HG03280 (cell line): ENCODE results near the gene EZR.

Experiments used
- ATAC-seq: cut with Tn5 transposase; IDR thresholded peaks from one replicate; pipeline ENCODE4 v1.9.1; 2021; ENCODE audit warnings: mild to moderate bottlenecking, moderate library complexity; ENCODE audit not compliant: unreplicated experiment

EZR gene

GRCh38 chr6:158737710-158738615, 81.2 kb downstream of the EZR start:
- ATAC-seq = no peak

DNA sequence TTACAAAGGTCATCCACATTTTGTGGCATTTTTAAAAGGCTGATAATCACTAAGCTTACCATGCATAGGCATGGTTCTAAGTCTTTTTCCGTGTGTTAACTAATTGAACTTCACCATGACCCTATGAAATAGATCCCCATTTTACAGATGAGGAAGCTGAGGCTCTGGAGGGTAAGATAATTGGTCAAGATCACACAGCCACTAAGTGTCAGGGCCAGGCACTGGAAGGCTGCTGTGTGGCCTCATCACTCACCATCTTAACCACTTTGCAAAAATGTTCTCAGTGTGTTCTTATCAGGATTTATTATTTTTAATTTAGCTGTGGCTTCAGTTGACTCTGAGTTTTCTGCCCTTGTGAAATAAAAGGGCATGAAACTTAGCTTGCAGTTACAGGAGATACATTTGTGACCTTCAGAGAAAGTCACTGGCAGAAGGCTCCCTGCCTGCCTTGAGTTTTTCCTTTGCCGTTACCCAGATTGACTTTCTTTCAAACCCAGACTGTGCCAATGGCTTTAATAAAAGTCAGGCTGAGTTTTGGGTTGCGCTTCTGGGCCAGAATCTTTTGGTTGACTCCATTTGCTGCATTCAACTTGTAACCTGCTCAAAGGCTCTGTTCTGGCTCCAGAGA, 82.0 kb downstream of the EZR start:
- no peak for ATAC-seq

DNA sequence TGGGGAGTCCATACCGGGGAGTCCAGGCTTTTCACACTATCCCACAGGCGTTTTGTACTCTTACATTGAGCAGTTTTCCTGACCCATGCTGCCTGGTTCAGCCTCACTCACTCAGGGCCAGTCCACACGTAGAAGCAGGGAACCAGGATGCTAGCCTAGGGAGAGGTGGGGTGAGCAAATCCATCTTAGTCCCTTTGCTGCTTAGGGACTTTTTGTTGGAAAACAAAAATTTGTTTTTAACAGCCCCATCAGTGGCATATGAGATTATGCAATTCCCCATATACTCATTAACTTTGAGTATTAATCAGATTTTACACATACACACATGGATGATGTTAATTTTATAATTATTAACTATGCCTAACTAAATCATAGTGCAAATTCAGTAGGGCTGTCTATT, 84.2 kb downstream of the EZR start:
- ATAC-seq = no peak

- ATAC-seq = no peak
These were observed 88.6 kb downstream of the EZR start for GRCh38 chr6:158730541-158730907.

DNA sequence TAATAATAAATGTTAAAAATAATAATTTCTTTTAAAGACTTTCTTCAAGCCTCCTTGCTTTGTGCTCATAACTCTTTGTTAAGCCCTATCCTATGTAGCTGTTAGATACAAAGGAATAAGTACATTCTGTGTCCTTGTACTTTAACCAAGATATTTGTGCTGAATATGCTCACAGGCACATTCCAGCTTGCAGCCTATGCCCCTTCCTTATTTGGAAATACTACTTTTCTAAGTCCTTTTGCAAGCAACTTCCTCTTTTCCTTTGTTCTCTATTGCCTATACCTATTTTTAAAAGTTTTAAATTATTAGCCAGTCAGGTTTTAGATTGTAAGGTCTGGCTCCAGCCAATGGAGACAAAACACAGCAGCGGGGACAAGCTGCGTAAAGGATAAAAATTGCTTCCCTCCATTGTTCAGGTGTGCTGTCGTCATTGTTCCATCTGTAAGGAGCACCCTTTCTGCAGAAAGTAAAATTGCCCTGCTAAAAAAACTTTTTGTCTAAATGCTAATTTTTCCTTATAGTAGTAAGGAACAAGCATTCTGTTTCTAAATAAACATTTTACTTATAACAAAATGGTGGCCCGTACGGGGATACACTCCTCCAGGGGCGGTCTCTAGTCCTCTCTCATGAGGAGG, 89.1 kb downstream of the EZR start:
- no peak for ATAC-seq

DNA sequence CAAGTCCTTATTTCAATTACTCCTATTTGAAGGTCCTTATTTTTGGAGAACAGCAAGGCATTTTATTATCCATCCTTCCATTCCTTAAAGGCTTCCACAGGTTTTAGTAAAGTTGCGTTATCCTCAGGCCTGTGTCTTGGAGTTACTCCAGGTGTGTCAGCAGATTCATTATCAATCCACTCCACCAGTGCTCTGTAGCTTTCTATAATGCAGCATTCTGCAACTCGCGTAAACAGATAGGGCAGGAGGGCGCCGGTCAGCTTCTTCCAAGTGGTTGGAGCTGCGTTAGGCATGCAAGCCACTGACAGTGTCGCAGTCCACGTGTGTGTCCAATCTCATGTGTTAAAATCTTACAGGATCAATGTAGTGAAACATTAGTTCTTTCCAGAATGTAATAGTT, 93.5 kb downstream of the EZR start:
- no peak for ATAC-seq

DNA sequence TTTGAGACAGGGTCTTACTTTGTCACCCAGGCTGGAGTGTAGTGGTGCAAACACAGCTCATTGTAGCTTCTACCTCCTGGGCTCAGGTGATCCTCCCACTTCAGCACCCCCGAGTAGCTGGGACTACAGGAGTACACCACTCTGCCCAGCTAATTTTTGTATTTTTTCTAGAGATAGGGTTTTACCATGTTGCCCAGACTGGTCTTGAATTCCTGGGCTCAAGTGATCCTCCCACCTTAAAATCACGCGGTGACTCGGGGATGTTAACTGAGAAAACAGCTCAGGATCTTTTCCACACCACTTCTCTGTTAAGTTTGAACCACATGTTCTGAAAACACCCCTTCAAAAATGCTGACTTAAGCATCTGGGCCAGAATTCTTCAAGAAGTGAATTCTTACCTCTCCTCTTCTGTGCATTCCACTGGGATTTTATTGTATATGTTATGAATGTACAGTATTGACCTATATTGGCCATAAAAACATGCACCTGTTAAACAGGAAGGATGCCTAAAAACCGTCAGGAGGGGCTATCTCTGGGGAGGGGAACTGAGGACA, 96.9 kb downstream of the EZR start:
- ATAC-seq = no peak

DNA sequence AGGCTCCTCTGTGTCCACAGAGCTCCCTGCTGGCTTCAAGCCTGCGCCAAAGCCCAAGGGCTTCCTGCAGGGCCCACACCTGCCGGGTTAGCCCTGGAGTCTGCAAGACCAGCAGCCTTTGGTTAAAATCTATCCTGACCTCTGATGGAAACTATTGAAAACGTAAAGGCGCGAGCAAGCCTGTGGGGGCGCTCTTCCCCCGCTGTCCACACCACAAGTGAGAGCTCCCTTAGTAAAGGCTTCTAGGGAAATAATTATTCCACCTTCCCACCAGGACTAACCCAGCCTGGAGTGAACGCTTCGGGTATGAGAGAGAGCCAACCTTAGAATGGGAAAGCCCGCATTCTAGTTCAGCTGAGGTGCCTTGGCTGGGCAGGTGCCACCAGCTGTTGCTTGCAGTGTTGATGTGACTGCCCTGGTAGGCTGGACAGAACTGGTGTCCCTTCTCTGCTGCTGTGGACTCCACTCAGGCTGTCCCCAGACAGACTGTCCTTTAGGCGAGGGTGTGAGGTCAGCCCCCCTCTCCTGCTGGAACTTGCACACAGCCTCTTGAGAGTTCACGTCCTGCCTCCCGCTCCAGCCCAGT, 100.6 kb downstream of the EZR start:
- ATAC-seq = no peak

DNA sequence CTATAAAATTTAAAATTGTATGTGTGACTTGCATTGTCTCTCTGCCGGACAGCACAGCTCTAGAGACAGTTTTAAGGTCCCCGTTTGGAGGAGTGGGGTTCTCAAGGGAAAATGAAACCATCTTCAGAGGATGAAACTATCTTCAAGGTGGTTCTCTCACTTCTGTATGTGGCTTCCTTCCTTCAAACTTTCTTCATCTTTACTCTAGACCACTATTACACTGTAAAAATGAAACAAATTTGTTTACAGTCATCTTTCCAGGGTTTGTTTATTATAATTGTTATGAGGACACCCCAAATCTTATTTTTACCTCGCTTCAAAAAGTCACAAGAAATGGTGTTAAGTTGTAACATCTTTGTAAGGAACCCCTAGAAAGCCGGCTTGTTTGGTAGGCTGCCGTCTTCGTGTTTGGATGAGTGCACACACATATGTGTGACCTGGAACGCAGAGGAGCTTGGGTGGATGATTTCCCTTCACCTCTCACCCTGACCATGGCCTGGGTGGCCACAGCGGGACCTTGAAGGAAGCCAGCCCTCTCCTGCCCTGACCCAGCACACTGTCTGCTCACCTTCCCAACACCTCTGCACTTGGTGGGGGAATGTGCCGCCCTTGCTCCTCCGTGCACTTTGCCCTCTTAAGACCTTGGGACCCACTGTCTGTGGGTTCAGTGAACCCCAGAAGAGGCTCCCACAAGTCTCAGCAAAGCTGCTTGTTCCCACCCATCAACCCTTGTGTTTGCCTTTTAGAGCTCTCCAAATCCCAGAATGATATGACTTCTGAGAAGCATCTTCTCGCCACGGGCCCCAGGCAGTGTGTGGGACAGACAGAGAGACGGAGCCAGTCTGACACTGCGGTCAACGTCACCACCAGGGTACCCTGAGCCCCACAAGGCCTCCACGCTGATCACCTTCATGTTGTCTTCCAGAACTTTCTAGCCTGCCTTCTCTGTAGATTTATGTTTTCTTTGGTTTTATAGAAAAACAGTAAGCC, 101.5 kb downstream of the EZR start:
- ATAC-seq = peak; percentile 73
